Measurements from ENCODE around the gene LAMA4. TPM values are rescaled to one million over a fixed set of nuclear protein-coding genes. Genes with fewer than 3 reads are reported as not detected.

Gene LAMA4
- total and polyA plus RNA-seq, 5 donors from 2014 or later: not detected

DNA sequence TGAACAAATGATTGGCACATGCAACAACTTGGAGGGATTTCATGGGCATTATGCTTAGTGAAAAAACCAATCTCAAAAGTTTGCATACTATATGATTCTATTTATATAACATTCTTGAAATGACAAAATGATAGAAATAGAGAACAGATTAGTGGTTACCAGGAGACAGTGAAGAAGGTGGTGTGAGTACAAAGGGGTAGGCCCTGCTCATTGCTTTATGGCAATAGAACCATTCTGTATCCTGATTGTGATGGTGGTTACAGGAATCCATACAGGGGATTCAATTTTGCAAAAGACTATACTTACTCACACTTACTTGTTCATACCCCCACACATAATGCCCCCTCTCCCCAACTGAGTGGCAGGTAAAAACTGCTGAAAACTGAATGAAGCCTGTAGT lies 30.2 kb upstream of the LAMA4 start:
- Histone ChIP-seq H3K36me3 (ENCODE audit: control insufficient read depth, insufficient read depth, low read length) (no peaks in the 10 kb centered on the region), H3K4me3 (ENCODE audit: low read depth, low read length) (no peak overlapping the region), H3K9me3 (ENCODE audit: control insufficient read depth in 2 of 2, low read length in 2 of 2) (no peaks in the 10 kb centered on the region), H3K4me1 (ENCODE audit: control insufficient read depth, insufficient read depth, low read length, poor library complexity, severe bottlenecking) (peaks cover 8% of the 10 kb centered on the region), H3K27me3 (ENCODE audit: control insufficient read depth, insufficient read depth, low read length) (peaks cover 8% of the 10 kb centered on the region), H3K27ac (ENCODE audit: insufficient read depth, low read length, poor library complexity, severe bottlenecking) (no peak overlapping the region)
- Mint-ChIP-seq H3K27ac (no peak overlapping the region), H3K4me1 (peaks cover 0 to 11% (median 5%) of the 10 kb centered on the region in 4 donors), H3K27me3 (peaks cover 23% of the 10 kb centered on the region), H3K9me3 (peaks cover 0 to 3% (median 0%) of the 10 kb centered on the region in 7 donors), H3K4me3 (no peak overlapping the region), H3K36me3 (no peaks in the 10 kb centered on the region)
- no peak for ATAC-seq (ENCODE audit: low read depth in 2 of 2)
- no peak for DNase-seq

DNA sequence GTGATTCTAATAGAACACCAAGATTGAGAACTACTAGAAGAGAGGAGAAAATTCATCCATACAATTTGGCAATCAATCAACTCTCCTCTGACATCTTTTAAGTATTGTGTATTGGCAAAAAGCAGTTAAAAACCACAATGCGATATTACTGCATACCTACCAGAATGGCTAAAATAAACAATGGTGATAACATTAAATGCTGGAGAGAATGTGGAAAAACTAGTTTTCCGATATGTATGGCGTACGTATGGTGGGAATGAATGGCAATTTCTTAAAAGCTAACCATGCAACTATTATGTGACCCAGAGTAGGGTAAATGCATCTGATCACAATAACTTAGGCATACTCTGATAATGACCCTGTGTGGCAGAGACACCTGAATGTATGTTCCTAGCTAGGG lies 29.3 kb upstream of the LAMA4 start:
- ATAC-seq (ENCODE audit: low read depth in 2 of 2) (no peak), DNase-seq (no peak)
- Histone ChIP-seq H3K36me3 (ENCODE audit: control insufficient read depth, insufficient read depth, low read length) (no peaks in the 10 kb centered on the region), H3K27me3 (ENCODE audit: control insufficient read depth, insufficient read depth, low read length) (peaks cover 13% of the 10 kb centered on the region), H3K4me1 (ENCODE audit: control insufficient read depth, insufficient read depth, low read length, poor library complexity, severe bottlenecking) (peaks cover 8% of the 10 kb centered on the region), H3K4me3 (ENCODE audit: low read depth, low read length) (no peak overlapping the region), H3K9me3 (ENCODE audit: control insufficient read depth in 2 of 2, low read length in 2 of 2) (no peaks in the 10 kb centered on the region), H3K27ac (ENCODE audit: insufficient read depth, low read length, poor library complexity, severe bottlenecking) (no peak overlapping the region)
- no peak overlapping the region for H3K27ac Mint-ChIP-seq
- H3K36me3 Mint-ChIP-seq: no peaks in the 10 kb centered on the region
- H3K4me1 Mint-ChIP-seq: peaks cover 0 to 11% (median 5%) of the 10 kb centered on the region in 4 donors
- peaks cover 23% of the 10 kb centered on the region for H3K27me3 Mint-ChIP-seq
- H3K4me3 Mint-ChIP-seq: no peak overlapping the region
- peaks cover 0 to 3% (median 0%) of the 10 kb centered on the region in 7 donors for H3K9me3 Mint-ChIP-seq

DNA sequence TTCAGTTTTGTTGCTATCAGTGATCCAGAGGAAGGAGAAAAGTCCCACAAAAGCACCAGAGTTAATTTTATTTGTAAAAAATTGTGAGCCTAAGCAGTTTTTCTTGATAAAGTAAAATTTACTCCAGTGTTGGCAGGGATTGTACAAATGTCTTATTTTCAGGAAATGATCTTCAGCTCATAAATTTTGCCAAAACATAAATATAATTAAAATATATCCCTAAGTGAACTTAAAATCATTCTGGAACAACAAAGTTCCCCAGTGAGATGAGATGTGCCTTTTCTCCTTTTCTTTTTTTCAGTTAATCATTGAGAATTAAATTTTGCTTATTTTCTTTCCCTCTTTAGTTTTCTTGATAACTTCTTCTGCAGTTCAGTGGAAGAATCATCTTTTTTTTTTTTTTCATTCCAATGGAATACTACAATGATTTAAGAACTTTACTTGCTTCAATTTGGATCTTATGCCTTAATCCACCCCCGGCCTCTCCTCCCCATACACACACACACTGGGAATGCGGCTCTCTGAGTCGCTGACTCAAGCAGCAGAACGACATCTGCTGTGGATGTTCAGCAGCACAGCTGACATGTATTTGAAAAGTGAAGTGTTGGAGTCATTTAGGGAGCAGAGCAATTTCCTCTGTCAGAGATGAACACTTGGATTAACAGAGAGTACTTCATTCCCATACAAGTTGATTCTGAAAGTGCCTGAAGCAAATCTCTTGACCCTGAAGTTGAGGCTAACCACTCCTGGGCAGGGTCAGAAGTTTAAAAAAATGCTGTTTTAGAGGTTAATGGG lies 27.7 kb upstream of the LAMA4 start:
- no peak overlapping the region for H3K27ac ChIP-seq (ENCODE audit: insufficient read depth, low read length, poor library complexity, severe bottlenecking)
- peaks cover 20% of the 10 kb centered on the region for H3K27me3 Mint-ChIP-seq
- peaks cover 0 to 11% (median 5%) of the 10 kb centered on the region in 4 donors for H3K4me1 Mint-ChIP-seq
- peaks cover 11% of the 10 kb centered on the region for H3K27me3 ChIP-seq (ENCODE audit: control insufficient read depth, insufficient read depth, low read length)
- ATAC-seq (ENCODE audit: low read depth in 2 of 2): no peak
- no peak overlapping the region for H3K4me3 Mint-ChIP-seq
- H3K9me3 ChIP-seq (ENCODE audit: control insufficient read depth in 2 of 2, low read length in 2 of 2): no peaks in the 10 kb centered on the region
- no peaks in the 10 kb centered on the region for H3K36me3 ChIP-seq (ENCODE audit: control insufficient read depth, insufficient read depth, low read length)
- H3K27ac Mint-ChIP-seq: no peak overlapping the region
- no peaks in the 10 kb centered on the region for H3K36me3 Mint-ChIP-seq
- H3K9me3 Mint-ChIP-seq: peaks cover 0 to 3% (median 0%) of the 10 kb centered on the region in 7 donors
- no peak overlapping the region for H3K4me3 ChIP-seq (ENCODE audit: low read depth, low read length)
- peaks cover 8% of the 10 kb centered on the region for H3K4me1 ChIP-seq (ENCODE audit: control insufficient read depth, insufficient read depth, low read length, poor library complexity, severe bottlenecking)
- no peak for DNase-seq

DNA sequence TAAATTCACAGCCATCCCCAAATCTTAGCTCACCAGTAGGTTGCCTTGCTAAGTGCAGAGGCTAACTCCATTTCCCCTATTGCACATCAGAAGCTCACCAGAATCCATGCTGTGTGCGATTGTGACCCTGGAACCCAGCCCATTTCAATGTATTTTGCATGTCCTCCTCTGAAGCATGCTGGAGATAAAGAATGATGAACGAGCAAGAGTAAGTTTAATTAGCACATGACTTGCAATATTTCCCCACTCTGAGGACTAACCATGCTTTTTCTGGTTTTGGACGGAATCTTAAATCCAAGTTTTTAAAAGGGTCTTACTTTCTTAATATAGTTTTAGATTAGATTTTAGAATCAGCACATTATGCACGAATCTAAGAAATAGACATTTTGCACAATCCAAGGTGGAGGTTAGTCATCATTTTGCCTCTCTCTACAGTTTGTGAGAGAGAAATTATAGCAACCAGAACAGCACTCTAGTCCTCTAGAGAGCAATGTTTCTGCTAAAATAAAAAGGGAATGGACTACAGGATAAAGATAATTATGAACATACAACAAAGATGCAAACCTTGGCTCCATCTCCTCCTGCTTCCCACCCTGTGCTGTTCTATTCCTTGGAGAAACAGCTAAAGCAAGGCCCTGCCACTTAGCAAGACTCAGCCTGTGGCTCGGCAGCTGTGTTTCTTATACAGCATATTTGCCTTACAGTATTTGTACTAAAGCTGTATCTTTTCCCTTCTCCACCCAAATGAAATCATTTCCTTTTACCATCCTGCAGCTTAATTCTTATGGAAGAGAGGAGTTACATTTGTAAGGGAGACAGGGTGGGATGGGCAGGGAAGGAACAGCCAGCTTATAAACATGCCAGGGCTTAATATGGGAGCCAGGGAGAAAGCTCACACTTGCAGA lies 24.9 kb upstream of the LAMA4 start:
- no peaks in the 10 kb centered on the region for H3K4me1 Mint-ChIP-seq
- H3K36me3 Mint-ChIP-seq: no peaks in the 10 kb centered on the region

DNA sequence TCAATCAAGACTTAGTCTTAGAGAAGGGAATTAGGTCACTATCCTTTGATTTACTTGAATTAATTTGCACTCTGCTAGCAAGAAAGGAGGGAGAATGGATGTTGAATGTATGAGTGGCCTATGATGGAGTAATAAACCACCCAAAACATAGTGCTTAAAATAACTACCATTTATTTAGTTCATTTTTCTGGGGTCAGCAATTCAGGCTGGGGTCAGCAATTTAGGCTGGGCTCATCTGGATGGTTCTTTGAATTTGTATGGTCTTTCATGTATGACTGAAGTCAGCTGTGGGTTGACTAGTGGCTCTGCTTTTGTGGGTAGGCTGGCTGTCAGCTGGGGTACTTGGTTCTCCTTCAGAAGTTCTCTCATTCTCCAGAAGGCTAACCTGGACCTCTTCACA lies 21.0 kb upstream of the LAMA4 start:
- peaks cover 7% of the 10 kb centered on the region for H3K27me3 ChIP-seq (ENCODE audit: control insufficient read depth, insufficient read depth, low read length)
- ATAC-seq (ENCODE audit: low read depth in 2 of 2) (no peak), DNase-seq (no peak)
- no peaks in the 10 kb centered on the region for H3K4me1 Mint-ChIP-seq
- no peaks in the 10 kb centered on the region for H3K9me3 ChIP-seq (ENCODE audit: control insufficient read depth in 2 of 2, low read length in 2 of 2)
- no peak overlapping the region for H3K4me3 Mint-ChIP-seq
- no peak overlapping the region for H3K27ac ChIP-seq (ENCODE audit: insufficient read depth, low read length, poor library complexity, severe bottlenecking)
- H3K9me3 Mint-ChIP-seq: peaks cover 0 to 4% (median 0%) of the 10 kb centered on the region in 7 donors
- H3K27me3 Mint-ChIP-seq: peaks cover 29% of the 10 kb centered on the region
- H3K36me3 ChIP-seq (ENCODE audit: control insufficient read depth, insufficient read depth, low read length): no peaks in the 10 kb centered on the region
- no peak overlapping the region for H3K27ac Mint-ChIP-seq
- H3K4me3 ChIP-seq (ENCODE audit: low read depth, low read length): no peak overlapping the region
- H3K4me1 ChIP-seq (ENCODE audit: control insufficient read depth, insufficient read depth, low read length, poor library complexity, severe bottlenecking): no peaks in the 10 kb centered on the region
- no peaks in the 10 kb centered on the region for H3K36me3 Mint-ChIP-seq

More for the DNA sequence above, 24.9 kb upstream of the LAMA4 start:
- Histone ChIP-seq H3K4me1 (ENCODE audit: control insufficient read depth, insufficient read depth, low read length, poor library complexity, severe bottlenecking) (no peaks in the 10 kb centered on the region), H3K27me3 (ENCODE audit: control insufficient read depth, insufficient read depth, low read length) (peaks cover 12% of the 10 kb centered on the region), H3K9me3 (ENCODE audit: control insufficient read depth in 2 of 2, low read length in 2 of 2) (no peaks in the 10 kb centered on the region), H3K27ac (ENCODE audit: insufficient read depth, low read length, poor library complexity, severe bottlenecking) (no peak overlapping the region), H3K36me3 (ENCODE audit: control insufficient read depth, insufficient read depth, low read length) (no peaks in the 10 kb centered on the region), H3K4me3 (ENCODE audit: low read depth, low read length) (no peak overlapping the region)
- DNase-seq (no peak), ATAC-seq (ENCODE audit: low read depth in 2 of 2) (no peak)
- Mint-ChIP-seq H3K27me3 (peaks cover 26% of the 10 kb centered on the region), H3K27ac (no peak overlapping the region), H3K9me3 (peaks cover 0 to 3% (median 0%) of the 10 kb centered on the region in 7 donors), H3K4me3 (no peak overlapping the region)

DNA sequence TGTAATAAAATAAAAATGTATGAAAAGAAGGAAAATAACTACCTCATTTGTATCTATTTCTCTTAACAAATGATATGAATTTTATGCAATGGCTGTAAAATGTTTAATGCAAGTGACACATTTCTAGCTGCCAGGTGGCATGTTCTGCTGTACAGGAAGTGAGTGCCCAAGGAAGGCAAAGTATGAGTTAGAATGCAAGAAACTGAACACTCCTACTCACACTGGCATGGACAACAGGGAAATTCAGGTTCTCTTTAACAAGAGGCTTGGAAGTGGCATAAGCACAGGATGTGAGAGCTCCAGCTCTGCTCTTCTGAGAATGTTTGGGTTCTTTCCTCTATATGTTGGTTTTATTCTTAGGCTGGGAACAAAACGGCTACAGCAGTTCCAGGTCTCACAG lies 20.4 kb upstream of the LAMA4 start:
- Histone ChIP-seq H3K27ac (ENCODE audit: insufficient read depth, low read length, poor library complexity, severe bottlenecking) (no peak overlapping the region), H3K36me3 (ENCODE audit: control insufficient read depth, insufficient read depth, low read length) (no peaks in the 10 kb centered on the region), H3K27me3 (ENCODE audit: control insufficient read depth, insufficient read depth, low read length) (peaks cover 7% of the 10 kb centered on the region), H3K4me1 (ENCODE audit: control insufficient read depth, insufficient read depth, low read length, poor library complexity, severe bottlenecking) (no peaks in the 10 kb centered on the region), H3K9me3 (ENCODE audit: control insufficient read depth in 2 of 2, low read length in 2 of 2) (no peaks in the 10 kb centered on the region), H3K4me3 (ENCODE audit: low read depth, low read length) (no peak overlapping the region)
- DNase-seq: no peak
- H3K27ac Mint-ChIP-seq: no peak overlapping the region
- peaks cover 26% of the 10 kb centered on the region for H3K27me3 Mint-ChIP-seq
- H3K4me3 Mint-ChIP-seq: no peak overlapping the region
- H3K9me3 Mint-ChIP-seq: peaks cover 0 to 4% (median 0%) of the 10 kb centered on the region in 7 donors
- no peaks in the 10 kb centered on the region for H3K4me1 Mint-ChIP-seq
- no peaks in the 10 kb centered on the region for H3K36me3 Mint-ChIP-seq
- no peak for ATAC-seq (ENCODE audit: low read depth in 2 of 2)

DNA sequence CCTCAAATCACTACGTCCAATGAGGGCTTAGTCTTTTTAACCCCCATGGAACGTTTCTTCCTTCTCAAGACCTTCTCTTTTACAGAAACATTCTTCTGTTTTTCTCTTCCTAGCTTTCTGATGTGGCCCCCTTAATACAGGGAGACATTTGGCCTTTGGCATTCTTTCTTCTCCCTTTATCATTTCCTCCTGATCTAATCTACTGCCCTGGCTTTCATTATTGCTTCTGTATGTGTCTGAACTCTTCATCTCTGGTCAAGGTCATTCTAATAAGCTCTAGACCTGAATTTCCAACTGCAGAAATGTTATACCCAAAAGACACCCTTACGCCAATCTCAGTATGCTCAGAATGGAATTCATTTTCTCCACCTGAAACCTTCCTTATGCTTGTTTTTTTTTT lies 18.4 kb upstream of the LAMA4 start:
- ATAC-seq (ENCODE audit: low read depth in 2 of 2): no peak
- peaks cover 2% of the 10 kb centered on the region for H3K27me3 ChIP-seq (ENCODE audit: control insufficient read depth, insufficient read depth, low read length)
- Mint-ChIP-seq H3K9me3 (peaks cover 0 to 4% (median 0%) of the 10 kb centered on the region in 7 donors), H3K4me3 (no peak overlapping the region), H3K36me3 (no peaks in the 10 kb centered on the region), H3K27me3 (peaks cover 20% of the 10 kb centered on the region), H3K4me1 (no peaks in the 10 kb centered on the region), H3K27ac (no peak overlapping the region)
- no peaks in the 10 kb centered on the region for H3K9me3 ChIP-seq (ENCODE audit: control insufficient read depth in 2 of 2, low read length in 2 of 2)
- no peak overlapping the region for H3K4me3 ChIP-seq (ENCODE audit: low read depth, low read length)
- H3K36me3 ChIP-seq (ENCODE audit: control insufficient read depth, insufficient read depth, low read length): no peaks in the 10 kb centered on the region
- no peaks in the 10 kb centered on the region for H3K4me1 ChIP-seq (ENCODE audit: control insufficient read depth, insufficient read depth, low read length, poor library complexity, severe bottlenecking)
- DNase-seq: no peak
- no peak overlapping the region for H3K27ac ChIP-seq (ENCODE audit: insufficient read depth, low read length, poor library complexity, severe bottlenecking)

All from CD4-positive, CD25-positive, alpha-beta regulatory T cell (primary cell).